GM11168 (cell line): ENCODE measurements around the gene SLFN12L.
"Not testable (repeated sequence)": the region's sequence is repeated elsewhere in the genome, so short reads cannot be mapped to it uniquely, and the experiment has no call there.

ENCODE experiments used
- in situ Hi-C: fragments of 300-500 bp; cut with MboI; formaldehyde crosslinking; loops from one replicate; pipeline ENCODE4 v1.12.0; 2022; ENCODE audit warnings: low sequenced_read_pairs; ENCODE audit not compliant: unreplicated experiment

The SLFN12L gene

DNA sequence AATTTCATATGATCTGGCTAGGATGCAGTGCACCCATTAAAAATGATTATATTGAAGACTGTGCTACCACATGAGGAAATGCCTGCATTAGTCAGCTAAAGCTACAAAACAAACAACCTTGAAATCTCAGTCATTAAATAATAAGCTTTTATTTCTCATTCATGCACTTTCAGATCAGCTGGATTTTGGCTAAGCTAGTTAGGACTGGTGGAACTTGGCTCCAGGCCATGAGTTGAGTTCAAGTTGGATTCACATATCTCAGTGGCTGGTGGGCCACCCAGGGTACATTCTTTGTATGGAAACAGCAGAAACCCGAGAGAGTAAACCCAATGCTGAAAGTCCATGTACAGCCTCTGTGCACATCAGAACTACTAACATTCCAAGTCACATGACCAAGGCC lies 6.4 kb upstream of the SLFN12L start:
- in situ Hi-C loops: no loop called here

DNA sequence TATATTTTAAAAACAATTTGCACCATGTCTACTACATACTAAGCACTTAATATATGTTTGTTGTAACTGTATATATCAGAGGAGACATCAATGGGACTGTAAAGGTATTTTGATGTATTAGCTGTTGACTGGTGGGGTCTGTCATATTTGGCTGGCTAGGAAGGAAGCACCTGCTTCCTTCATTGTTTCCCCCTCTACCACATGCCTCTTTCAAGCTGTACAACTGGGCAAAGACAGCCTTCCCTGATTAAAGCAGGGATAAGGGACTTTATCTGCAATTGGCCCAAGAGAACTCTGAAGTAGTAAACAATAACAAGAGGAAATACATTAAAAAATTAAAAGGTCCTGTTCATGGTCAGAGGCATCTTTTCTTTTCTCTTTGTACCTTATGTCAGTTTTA lies 5.5 kb upstream of the SLFN12L start:
- in situ Hi-C loops: no loop called here

DNA sequence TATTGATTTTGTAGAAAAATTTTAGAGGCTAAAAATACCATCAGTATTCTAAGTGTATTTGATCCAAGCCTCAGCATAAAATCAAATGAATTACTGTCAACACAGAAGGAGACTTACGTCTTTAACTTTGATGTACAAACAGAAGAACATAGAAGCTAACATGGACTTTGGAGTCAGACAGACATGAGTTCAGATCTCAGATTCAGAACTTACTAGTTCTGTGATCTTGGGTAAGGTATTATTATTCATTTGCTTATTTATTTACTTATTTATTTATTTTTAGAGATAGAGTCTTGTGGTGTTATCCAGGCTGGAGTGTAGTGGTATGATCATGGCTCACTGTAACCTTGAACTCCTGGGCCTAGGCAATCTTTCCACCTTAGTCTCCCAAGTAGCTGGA lies 4.0 kb upstream of the SLFN12L start:
- in situ Hi-C loops: no loop called here

DNA sequence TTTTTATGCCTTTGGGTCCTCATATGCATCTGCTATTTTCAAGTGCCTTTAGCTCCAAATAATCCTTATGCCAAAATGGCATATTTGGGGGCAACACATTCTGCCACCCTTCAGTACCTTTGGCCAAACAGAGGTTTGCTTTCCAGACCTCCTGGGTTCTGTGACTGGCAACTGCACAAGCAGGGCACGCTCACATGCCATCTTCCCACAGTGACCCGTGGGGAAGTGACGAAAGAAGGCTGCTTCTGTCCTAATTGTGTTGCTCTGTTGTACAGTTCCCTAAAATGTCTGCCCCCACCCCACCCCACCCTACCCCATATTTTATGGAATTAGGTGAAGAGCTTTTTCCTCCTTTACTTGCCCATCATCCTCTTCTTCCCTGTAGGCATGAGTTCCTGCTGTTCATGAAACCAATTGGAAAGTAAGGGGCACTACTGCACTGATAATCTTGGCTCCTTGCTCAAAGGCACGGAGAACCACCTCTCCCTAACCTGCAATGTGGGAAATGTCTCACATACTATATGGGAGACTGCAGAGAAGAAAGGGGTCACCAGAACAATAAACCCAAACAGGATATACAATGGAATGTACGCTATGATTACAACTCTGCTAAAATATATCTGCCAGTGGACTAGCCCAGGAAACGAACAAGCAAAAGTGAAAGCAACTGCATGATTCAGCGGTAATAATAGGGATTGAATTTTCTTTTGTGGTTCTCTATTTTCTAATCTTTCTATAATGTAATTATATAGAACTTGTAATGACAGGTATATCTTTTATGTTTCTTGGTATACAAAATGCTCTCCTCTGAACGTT lies 3.3 kb upstream of the SLFN12L start:
- in situ Hi-C loops: no loop called here

DNA sequence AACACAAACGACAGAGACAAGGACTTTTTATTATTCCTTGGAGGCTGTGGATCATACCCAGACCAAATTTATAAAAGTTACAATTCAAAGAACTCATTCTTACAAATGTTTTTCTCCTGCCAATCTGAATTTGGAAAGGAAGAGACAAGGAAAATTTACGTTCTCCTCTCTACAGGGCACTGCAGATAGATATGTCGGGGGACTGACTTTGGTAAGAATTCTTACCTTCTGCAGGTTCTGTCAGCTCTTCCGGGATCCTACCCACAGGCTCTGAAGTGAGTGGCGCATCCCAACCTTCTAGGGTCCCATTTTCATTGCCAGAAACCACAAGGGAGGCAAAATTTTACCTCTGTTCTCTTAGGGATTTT lies 2.2 kb upstream of the SLFN12L start:
- in situ Hi-C loops: loop anchor here (5.0 to 10.0 kb wide), 3 partner anchors 105 to 375 kb away; partner anchors contain the start of gene SLFN12

DNA sequence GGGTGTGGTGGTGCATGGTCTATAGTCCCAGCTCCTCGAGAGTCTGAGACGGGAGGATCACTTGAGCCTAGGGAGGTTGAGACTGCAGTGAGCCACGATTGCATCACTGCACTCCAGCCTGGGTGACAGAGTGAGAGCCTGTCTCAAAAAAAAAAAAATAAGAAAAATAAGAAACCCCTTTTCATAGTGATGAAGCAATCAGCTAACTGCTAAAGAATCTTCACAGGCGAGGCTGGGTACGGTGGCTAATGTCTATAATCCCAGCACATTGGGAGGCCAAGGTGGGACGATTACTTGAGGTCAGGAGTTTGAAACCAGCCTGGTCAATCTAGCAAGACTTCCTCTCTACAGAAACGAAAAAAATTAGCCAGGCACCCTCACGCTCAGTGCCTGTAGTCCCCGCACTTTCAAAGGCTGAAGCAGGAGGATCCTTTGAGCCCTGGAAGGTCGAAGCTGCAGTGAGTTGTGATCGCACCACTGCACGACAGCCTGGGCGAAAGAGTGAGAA lies 760 bp downstream of the SLFN12L start:
- in situ Hi-C loops: loop anchor here (5.0 to 10.0 kb wide), 3 partner anchors 102 to 372 kb away; partner anchors contain the start of gene SLFN12

DNA sequence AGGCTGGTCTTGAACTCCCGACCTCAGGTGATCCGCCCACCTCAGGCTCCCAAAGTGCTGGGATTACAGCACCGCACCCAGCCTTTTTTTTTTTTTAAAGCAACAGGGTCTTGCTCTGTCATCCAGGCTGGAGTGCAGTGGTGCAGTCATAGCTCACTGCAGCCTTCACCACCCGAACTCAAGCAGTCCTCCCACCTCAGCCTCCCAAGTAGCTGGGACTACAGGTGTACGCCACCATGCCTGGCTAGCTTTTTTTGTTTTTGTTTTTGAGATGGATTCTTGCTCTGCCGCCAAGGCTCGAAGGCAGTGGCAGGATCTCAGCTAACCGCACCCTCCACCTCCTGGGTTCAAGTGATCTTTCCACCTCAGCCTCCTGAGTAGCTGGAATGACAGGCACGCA lies 2.1 kb downstream of the SLFN12L start:
- in situ Hi-C loops: loop anchor here (5.0 to 10.0 kb wide), 3 partner anchors 101 to 371 kb away; partner anchors contain the start of gene SLFN12

DNA sequence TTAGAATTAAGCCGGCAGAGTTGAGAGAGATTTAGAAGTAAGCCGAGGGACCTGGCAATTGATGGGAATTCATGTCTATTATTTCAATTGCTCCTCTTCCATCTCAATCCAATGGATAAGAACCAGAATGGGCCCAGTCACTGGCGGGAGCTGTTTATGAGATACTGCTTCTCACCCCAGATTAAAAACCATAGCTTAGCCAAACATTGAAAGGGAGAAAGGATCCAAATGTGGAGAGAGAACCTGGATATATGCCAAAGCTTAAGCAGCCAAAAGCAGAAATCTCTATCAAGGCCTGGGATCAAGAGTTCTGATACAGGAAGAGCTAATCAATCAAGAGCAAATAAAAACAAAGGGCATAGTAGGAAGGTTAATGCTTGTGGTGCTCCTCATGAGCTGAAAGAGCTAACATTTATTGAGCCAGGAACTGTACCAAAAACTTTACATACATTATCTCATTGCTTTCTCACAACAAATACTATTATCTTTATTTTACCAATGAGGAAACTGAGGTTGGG lies 2.8 kb downstream of the SLFN12L start:
- in situ Hi-C loops: loop anchor here (5.0 to 10.0 kb wide), 3 partner anchors 100 to 370 kb away; partner anchors contain the start of gene SLFN12

DNA sequence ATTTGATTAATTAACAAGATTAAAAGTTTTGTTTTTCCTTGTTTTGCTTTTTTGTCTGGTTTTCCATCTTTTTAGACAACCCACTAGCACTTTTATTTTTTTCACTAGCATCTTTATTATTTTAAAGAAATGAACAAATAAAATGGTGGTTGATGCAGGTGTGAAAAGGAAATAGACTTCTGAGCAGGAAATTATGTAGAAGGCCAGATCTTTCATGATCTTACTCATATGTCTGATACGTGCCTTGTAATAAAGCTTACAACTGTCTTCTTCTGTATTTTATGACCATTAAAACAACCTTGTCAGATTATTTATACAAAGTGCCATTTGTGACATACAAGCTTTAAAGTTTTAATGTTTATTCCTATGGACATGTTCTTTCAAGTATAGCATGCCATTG lies 6.3 kb downstream of the SLFN12L start:
- in situ Hi-C loops: loop anchor here (10.0 kb wide), 2 partner anchors 96 to 366 kb away; partner anchors contain the start of gene SLFN12

DNA sequence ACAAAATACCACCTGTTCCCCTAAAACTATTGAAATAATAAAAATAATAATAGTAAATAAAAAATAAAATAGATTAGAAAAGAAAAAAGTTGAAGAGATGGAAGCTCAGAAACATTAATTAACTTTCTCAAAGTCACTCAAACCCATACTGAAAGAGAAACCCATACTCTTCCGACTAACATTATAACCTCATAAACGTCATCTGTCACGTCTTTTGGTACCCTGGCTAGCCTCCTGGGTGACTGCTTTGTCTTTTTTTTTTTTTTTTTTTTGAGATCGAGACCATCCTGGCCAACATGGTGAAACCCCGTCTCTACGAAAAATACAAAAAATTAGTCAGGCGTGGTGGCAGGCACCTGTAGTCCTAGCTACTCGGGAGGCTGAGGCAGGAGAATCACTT lies 7.6 kb downstream of the SLFN12L start:
- in situ Hi-C loops: loop anchor here (10.0 kb wide), 2 partner anchors 95 to 365 kb away; partner anchors contain the start of gene SLFN12

DNA sequence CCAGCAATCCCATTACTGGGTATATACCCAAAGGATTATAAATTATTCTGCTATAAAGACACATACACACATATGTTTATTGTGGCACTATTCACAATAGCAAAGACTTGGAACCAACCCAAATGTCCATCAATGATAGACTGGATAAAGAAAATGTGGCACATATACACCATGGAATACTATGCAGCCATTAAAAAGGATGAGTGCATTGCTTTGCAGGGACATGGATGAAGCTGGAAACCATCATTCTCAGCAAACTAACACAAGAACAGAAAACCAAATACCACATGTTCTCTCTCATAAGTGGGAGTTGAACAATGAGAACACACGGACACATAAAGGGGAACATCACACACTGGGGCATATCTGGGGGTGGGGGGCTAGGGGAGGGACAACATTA lies 8.2 kb downstream of the SLFN12L start:
- in situ Hi-C loops: not testable (repeated sequence)

DNA sequence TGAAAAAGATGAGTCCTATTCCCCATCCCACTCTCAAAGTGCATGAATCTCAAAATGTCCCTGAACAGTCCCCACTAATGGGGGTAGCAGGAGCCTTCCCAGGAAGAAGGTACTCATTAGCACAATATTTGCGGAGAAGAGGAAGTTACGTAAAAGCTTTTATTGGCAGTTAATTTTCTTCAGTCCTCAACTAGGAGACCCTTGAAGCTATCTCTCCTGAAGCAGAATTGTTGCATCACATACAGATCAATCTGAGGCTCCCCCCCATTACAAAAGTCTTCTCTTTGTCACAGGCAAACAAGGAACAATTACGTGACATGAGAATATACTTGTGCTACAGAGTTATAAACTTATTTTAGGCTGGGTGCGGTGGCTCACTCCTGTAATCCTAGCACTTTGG lies 14.2 kb downstream of the SLFN12L start:
- in situ Hi-C loops: no loop called here

DNA sequence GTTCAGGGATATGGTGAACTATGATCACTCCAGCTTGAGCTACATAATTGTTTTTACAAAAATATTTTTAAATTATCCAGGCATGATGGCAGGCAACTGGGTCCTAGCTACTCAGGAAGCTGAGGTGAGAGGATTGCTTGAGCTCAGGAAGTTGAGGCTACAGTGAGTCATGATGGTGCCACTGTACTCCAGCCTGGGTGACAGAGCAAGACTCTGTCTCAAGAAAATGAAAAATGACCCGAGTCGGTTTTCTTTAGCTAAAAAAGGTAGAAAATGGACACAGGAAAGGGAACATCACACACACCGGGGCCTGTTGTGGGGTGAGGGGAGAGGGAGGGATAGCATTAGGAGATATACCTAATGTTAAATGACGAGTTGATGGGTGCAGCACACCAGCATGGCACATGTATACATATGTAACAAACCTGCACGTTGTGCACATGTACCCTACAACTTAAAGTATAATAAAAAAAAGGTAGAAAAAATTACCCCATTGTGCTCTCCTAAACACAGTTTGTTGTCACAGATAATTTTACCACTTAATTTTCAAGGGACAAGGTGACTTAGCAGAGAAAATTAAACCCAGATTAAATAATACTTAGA lies 15.7 kb downstream of the SLFN12L start:
- in situ Hi-C loops: not testable (repeated sequence)

DNA sequence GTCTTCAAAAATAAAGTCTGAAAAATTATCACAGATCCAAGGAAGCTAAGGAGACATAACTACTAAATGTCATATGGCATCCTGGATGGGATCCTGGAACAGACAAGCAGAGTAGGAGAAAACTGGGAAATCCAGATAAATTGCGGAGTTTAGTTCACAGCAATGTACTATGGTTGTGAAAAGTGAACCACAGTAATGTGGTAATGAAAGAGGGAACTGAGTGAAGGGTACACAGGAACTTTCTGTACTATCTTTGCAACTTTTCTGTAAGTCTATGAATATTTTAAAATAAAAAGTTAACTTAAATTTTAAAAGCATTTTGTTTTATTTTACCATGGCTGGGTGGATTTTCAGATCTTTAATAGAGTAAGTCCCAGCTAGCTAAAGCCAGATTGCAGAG lies 16.3 kb downstream of the SLFN12L start:
- in situ Hi-C loops: no loop called here

DNA sequence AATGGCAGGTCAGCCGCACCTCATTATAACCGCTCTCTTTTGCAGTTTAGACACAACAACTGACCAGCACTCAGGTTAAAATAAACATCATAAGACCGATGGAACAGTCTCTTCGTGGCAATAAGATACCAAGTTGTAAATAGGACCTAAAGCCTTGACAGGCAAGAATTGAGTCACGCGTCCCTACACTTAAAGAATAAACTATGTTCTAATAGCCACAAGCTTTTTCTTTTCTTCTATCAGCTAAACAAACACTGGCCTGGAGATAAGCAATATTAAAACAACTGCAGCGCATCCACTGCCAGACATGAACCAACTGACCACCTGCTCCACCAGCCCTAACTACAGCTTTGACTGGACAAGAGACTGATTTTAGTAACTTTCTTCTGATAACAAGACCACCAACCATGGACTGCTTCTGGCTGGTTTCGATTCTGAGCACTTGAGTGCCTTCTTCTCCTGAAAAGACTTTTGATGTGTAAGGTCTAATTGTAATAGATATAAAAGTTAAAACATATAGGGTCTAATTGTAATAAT lies 17.5 kb downstream of the SLFN12L start:
- in situ Hi-C loops: no loop called here

DNA sequence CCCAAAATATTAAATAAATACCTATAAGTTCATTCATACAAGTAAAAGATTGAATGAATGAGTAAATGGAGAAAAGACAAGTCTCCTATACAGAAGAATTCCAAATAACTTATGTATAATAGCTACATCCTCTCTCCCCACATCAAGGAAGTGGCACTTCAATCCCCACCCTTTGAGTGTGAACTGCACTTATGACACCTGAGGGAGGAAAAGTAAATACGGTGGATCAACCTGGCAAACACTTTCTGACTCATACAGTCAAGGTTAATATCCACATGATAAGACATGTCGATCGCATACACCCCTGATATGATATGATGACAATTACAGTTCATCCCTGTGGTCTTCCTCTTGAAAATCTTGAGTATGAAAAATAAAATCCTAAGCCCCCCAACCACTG lies 18.0 kb downstream of the SLFN12L start:
- in situ Hi-C loops: no loop called here

DNA sequence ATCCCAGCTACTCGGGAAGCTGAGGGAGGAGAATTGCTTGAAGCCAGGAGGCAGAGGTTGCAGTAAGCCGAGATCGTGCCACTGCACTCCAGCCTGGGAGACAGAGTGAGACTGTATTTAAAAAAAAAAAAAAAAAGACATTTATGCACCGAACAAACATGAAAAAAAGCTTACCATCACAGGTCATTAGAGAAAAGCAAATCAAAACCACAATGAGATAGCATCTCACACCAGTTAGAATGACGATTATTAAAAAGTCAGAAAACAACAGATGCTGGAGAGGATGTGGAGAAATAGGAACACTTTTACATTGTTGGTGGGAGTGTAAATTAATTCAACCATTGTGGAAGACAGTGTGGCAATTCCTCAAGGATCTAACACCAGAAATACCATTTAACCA lies 19.0 kb downstream of the SLFN12L start:
- in situ Hi-C loops: not testable (repeated sequence)

DNA sequence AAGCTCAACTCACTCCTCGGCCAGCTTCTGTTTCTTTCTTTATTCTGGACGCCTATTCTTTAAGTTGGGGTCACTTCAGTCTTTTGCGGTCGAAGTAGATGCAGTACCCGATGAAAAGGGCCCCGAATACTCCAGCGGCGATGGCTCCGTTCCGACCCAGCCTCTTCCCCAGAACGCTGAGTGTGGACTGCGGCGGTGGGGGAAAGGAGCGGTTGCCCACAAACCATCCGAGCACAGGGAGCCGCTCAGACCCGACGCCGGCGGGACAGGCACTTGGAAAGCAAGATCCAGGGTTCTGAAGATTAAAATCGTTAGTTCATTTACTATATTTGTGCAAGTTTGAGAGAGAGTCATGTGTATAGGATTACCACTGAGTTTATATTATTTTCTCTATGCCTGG lies 22.5 kb downstream of the SLFN12L start:
- in situ Hi-C loops: no loop called here

DNA sequence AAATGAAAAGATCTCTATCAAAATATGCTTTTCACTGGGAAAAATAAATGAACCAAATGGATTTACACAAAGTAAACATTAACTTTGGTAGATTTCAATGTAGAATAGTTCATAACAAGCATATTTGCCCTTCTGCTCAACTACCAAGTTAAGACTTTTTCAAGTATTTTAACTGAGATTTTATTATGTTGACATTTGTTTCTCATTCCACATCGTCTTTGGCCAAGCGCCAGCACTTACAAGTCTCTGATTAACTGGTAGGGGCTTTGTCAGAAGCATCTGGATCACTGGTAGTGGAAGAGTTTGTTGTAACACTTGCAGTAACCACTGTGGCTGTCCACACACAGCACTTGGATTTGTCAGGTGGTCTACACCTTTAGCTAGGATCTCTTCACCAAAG lies 22.9 kb downstream of the SLFN12L start:
- in situ Hi-C loops: no loop called here

DNA sequence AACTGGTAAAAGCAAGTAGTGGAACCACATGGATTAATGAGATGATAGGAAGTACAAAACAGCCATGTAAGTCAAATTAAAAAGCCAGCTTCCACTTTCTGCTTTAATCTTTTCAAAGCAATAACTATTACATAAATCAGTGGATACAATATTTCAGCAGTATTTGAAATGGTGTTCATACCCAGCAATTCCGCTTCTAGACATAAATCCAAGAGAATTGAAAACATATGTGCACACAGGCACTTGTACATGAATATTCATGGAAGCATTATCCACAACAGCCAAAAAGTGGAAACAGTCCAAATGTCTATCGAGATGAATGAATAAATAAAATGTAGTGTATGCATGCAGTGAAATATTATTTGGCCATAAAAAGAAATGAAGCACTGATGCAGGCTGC lies 27.4 kb downstream of the SLFN12L start:
- in situ Hi-C loops: no loop called here

DNA sequence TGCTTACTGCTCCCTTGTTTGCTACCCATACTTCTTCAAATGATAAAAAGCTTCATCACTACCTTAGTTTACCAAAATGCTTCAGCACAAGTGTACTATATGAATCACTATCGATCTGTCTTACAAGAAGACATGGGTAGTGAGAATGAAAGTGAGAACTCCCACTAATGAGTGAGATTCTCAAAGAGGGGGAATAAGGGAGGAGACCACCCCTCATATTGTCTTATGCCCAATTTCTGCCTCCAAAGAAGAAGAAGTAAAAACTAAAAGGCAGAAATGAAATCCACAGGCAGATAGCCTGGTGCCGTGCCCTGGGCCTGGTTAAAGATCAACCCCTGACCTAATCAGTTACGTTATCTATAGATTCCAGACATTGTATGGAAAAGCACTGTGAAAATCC lies 29.8 kb downstream of the SLFN12L start:
- in situ Hi-C loops: not testable (repeated sequence)
